Karpas-422 (cell line): Measurements from ENCODE around the gene ZBTB21. TPM values are rescaled to one million over a fixed set of nuclear protein-coding genes. Genes with fewer than 3 reads are reported as not detected.

Experiments
- DNase-seq: peaks from one replicate; pipeline ENCODE4 v3.0.0-alpha.2; 2015
- H2AFZ ChIP-seq: fragments of 200-600 bp; sonication (generic); 2 replicates; pipeline ENCODE4 v1.6.1; 2014; ENCODE audit warnings: antibody characterized with exemption, low read length, mixed read lengths
- H3K27ac ChIP-seq: fragments of 200-600 bp; sonication (generic); 2 replicates; pipeline ENCODE4 v1.5.1; 2014; ENCODE audit warnings: mild to moderate bottlenecking, low read length, moderate library complexity
- H3K27me3 ChIP-seq: fragments of 200-600 bp; sonication (generic); 2 replicates; pipeline ENCODE4 v1.6.1; 2014; ENCODE audit warnings: low read length, mixed read lengths
- H3K36me3 ChIP-seq: fragments of 200-600 bp; sonication (generic); 2 replicates; pipeline ENCODE4 v1.6.1; 2014; ENCODE audit warnings: low read length, mixed read lengths; ENCODE audit not compliant: insufficient read depth
- H3K4me1 ChIP-seq: fragments of 200-600 bp; sonication (generic); 2 replicates; pipeline ENCODE4 v1.6.1; 2014; ENCODE audit warnings: mild to moderate bottlenecking, low read length, mixed read lengths
- H3K4me2 ChIP-seq: fragments of 200-600 bp; sonication (generic); 2 replicates; pipeline ENCODE4 v1.6.1; 2014; ENCODE audit warnings: low read length, low read depth, mild to moderate bottlenecking; ENCODE audit not compliant: poor library complexity, severe bottlenecking
- H3K4me3 ChIP-seq: fragments of 200-600 bp; sonication (generic); 2 replicates; pipeline ENCODE4 v1.5.1; 2014; ENCODE audit warnings: mild to moderate bottlenecking, antibody characterized with exemption, low read length, mixed read lengths
- H3K79me2 ChIP-seq: fragments of 200-600 bp; sonication (generic); 2 replicates; pipeline ENCODE4 v1.6.1; 2014; ENCODE audit warnings: mild to moderate bottlenecking, low read length, mixed read lengths
- H3K9ac ChIP-seq: fragments of 200-600 bp; sonication (generic); 2 replicates; pipeline ENCODE4 v1.6.0; 2014; ENCODE audit warnings: low read length
- H3K9me2 ChIP-seq: fragments of 200-600 bp; sonication (generic), shearing (Covaris generic); replicated peaks from 2 replicates; pipeline ENCODE4 v1.6.0; 2014; ENCODE audit warnings: mild to moderate bottlenecking, low read length, moderate library complexity; ENCODE audit not compliant: insufficient read depth
- H3K9me3 ChIP-seq: fragments of 300-700, 200-600 bp; sonication (generic); 2 replicates; pipeline ENCODE4 v1.6.1; 2014; ENCODE audit warnings: low read length, mixed read lengths
- H4K20me1 ChIP-seq: fragments of 200-600 bp; sonication (generic); 2 replicates; pipeline ENCODE4 v1.6.1; 2014; ENCODE audit warnings: mild to moderate bottlenecking, antibody characterized with exemption, low read length, low read depth; ENCODE audit not compliant: insufficient read depth
- total RNA-seq: library from RNA; depleted of rRNA; stranded (reverse); fragments of >200 nt; shearing (Covaris generic); gene quantifications from 2 replicates; pipeline ENCODE4 v1.2.3, GENCODE V29; 2014; ENCODE audit warnings: low replicate concordance

ZBTB21 gene
- total RNA-seq, 1 experiment from 2014 or later, result 2.8 TPM

- no peak overlapping the region for H3K4me3 ChIP-seq
- no peaks in the 10 kb centered on the region for H3K4me1 ChIP-seq
- H3K36me3 ChIP-seq, result no peaks in the 10 kb centered on the region
- H4K20me1 ChIP-seq, result no peaks in the 10 kb centered on the region
- no peaks in the 10 kb centered on the region for H3K9me3 ChIP-seq
- no peak overlapping the region for H2AFZ ChIP-seq
- H3K27me3 ChIP-seq, result no peaks in the 10 kb centered on the region
- H3K27ac ChIP-seq, result no peak overlapping the region
- no peak overlapping the region for H3K9ac ChIP-seq
- DNase-seq, result no peak
- no peak overlapping the region for H3K4me2 ChIP-seq
- H3K79me2 ChIP-seq, result no peaks in the 10 kb centered on the region
- no peaks in the 10 kb centered on the region for H3K9me2 ChIP-seq
Measured at GRCh38 chr21:42021371-42022090, 11.4 kb upstream of the ZBTB21 start.

GRCh38 chr21:42019706-42020105 is 9.5 kb upstream of the ZBTB21 start:
- Histone ChIP-seq H3K4me2 (no peak overlapping the region), H3K9me3 (no peaks in the 10 kb centered on the region), H3K27ac (no peak overlapping the region), H3K4me1 (no peaks in the 10 kb centered on the region), H3K36me3 (no peaks in the 10 kb centered on the region), H4K20me1 (no peaks in the 10 kb centered on the region), H3K27me3 (no peaks in the 10 kb centered on the region; the same call in 1 of the 2 replicates), H3K9me2 (no peaks in the 10 kb centered on the region), H3K79me2 (no peaks in the 10 kb centered on the region), H2AFZ (no peak overlapping the region), H3K9ac (no peak overlapping the region), H3K4me3 (no peak overlapping the region)
- DNase-seq, result no peak

DNA sequence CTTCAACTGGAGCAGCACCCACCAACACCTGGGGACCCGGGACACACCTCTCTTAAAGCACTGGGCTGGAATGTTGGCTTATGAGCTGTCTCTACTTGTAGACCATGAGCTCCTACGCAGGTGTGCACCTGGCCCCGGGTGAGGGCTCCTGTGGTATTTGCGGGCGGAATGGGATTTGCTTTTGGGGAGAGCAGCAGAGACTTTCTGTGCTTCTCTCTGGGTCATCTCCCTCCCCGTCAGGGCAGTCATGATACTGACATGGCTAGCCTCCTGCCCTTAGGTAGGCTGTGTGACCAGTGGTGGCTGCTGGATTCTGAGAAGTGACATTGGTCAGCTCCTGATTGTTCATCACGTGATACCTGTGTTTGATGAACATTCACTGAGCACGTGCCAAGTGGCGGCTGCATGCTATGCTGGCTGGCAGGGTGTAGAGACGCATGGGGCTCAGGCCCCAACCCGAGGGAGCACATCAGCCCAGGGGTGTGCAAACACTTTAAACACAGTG is 9.0 kb upstream of the ZBTB21 start:
- Histone ChIP-seq H3K36me3 (no peaks in the 10 kb centered on the region), H3K79me2 (no peaks in the 10 kb centered on the region), H3K4me3 (no peak overlapping the region), H3K4me1 (no peaks in the 10 kb centered on the region), H2AFZ (no peak overlapping the region), H3K9ac (no peak overlapping the region), H3K27me3 (no peaks in the 10 kb centered on the region; the same call in 1 of the 2 replicates), H4K20me1 (no peaks in the 10 kb centered on the region), H3K4me2 (no peak overlapping the region), H3K9me3 (no peaks in the 10 kb centered on the region), H3K27ac (no peak overlapping the region), H3K9me2 (no peaks in the 10 kb centered on the region)
- DNase-seq, result no peak

DNA sequence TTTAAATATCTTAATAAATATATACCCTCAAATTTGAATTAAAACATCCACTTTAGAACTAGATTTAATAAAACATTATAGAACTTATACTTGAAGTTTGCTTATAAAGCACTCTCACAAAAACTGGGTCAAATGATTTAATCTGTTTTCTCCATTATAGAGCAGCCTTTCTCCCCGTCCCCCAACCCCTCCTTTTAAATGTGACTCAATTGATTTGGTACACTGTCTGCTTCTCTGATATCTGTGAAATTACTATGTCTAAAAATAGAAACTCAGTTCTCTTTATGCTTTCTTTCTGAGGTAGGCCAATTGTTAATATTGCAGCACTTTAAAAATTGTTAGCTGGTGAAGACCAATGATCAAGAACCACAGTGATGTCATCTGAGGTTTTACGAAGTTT is 6.9 kb upstream of the ZBTB21 start:
- Histone ChIP-seq H3K36me3 (no peaks in the 10 kb centered on the region), H2AFZ (no peak overlapping the region), H3K27ac (no peak overlapping the region), H3K79me2 (no peaks in the 10 kb centered on the region), H3K4me2 (no peak overlapping the region), H4K20me1 (no peaks in the 10 kb centered on the region), H3K4me3 (no peak overlapping the region), H3K9ac (no peak overlapping the region), H3K9me2 (no peaks in the 10 kb centered on the region), H3K27me3 (no peaks in the 10 kb centered on the region; the same call in 1 of the 2 replicates), H3K9me3 (no peaks in the 10 kb centered on the region), H3K4me1 (no peaks in the 10 kb centered on the region)
- no peak for DNase-seq

DNA sequence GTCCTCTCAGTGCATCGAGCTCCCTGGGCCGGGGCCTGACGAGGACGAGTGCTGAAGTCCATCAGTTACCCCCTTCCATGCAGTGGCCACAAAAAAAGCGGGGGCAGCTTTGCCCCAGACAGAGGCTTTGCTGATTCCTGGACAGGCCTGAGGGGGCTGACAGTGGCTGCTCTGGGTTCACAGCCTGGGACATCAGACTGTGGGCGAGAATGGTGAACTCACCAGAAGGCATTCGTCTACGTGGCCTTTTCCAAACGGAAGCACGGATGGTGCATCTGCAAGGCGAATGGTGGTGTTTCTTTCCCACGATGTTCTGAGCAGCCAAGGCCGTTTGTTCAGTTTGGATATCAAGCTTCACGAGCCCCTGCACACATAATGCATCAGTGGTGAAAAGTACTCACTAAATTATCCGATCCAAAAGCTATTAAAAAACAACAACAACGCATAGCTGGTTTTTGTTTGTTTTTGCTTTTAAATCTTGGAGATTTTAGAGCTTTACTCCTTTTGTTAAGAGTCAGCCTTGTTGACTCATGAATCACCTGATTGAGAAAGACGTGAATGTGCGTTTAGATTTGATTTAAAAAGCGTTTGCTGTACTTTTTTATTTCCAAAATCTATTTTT is 6.3 kb upstream of the ZBTB21 start:
- no peak for DNase-seq
- Histone ChIP-seq H3K9me2 (no peaks in the 10 kb centered on the region), H3K27ac (no peak overlapping the region), H3K9ac (no peak overlapping the region), H3K4me3 (no peak overlapping the region), H3K9me3 (no peaks in the 10 kb centered on the region), H3K27me3 (no peaks in the 10 kb centered on the region; the same call in 1 of the 2 replicates), H3K79me2 (no peaks in the 10 kb centered on the region), H3K4me2 (no peak overlapping the region), H3K36me3 (no peaks in the 10 kb centered on the region), H2AFZ (no peak overlapping the region), H3K4me1 (no peaks in the 10 kb centered on the region), H4K20me1 (no peaks in the 10 kb centered on the region)

GRCh38 chr21:42013931-42014330 is 3.8 kb upstream of the ZBTB21 start:
- no peaks in the 10 kb centered on the region for H3K79me2 ChIP-seq
- no peak overlapping the region for H3K4me3 ChIP-seq
- DNase-seq, result no peak
- no peak overlapping the region for H2AFZ ChIP-seq
- no peaks in the 10 kb centered on the region for H3K9me3 ChIP-seq
- no peaks in the 10 kb centered on the region for H4K20me1 ChIP-seq
- no peak overlapping the region for H3K4me2 ChIP-seq
- no peak overlapping the region for H3K9ac ChIP-seq
- H3K27me3 ChIP-seq, result no peaks in the 10 kb centered on the region; the same call in 1 of the 2 replicates
- no peak overlapping the region for H3K27ac ChIP-seq
- peaks cover 15% of the 10 kb centered on the region for H3K4me1 ChIP-seq
- H3K36me3 ChIP-seq, result no peaks in the 10 kb centered on the region
- H3K9me2 ChIP-seq, result no peaks in the 10 kb centered on the region

DNA sequence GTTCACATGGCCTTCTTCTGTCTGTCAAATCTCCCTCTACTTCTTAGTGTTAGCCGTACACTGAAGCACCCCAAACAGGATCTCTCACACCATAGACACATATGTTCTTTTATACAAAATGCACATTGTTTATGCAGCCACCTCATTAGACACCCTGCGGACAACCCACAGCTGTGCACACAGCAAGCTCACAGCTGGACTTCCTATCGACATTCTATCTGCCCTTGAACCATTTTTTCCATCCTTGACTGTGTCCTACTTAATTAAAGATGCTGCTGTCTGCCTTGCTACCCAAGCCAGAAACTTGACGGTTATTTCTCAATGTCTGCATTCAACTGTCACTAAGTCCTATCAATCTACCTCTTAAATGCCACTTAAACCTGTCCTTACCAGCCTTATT is 3.2 kb upstream of the ZBTB21 start:
- Histone ChIP-seq H3K36me3 (no peaks in the 10 kb centered on the region), H2AFZ (no peak overlapping the region), H4K20me1 (no peaks in the 10 kb centered on the region)

DNA sequence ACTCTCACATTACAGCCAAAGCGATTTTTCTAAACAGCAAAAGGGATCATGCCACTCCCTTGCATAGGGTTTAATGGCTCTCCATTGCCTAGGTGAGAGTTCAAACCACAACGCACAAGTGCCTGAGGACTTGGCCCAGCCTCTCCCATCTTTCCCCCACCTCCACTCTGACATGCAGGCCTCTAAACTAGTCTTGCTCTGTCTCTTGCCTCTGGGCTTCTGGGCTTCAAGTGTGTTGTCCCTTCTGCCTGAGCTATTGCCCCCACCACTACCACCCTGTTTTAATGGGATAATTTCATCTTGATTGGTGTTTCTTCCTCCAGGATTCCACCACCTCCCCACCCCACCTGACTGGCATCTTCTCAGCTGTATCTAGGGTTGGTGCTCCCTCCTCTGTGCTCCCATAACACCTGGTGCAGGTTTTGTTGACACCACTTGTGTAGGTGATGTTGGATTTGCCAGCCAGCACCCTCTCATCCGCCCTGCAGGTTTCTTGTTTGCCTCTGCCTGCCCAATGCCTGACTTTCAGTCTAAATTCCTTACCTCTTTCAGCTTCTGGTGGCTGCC is 2.7 kb upstream of the ZBTB21 start:
- no peak overlapping the region for H3K9ac ChIP-seq
- no peak overlapping the region for H3K4me2 ChIP-seq
- H3K4me3 ChIP-seq, result no peak overlapping the region

More for the DNA sequence above, 3.2 kb upstream of the ZBTB21 start:
- Histone ChIP-seq H3K4me3 (no peak overlapping the region), H3K27ac (no peak overlapping the region), H3K4me2 (no peak overlapping the region), H3K9me3 (no peaks in the 10 kb centered on the region), H3K79me2 (no peaks in the 10 kb centered on the region), H3K9me2 (no peaks in the 10 kb centered on the region), H3K27me3 (no peaks in the 10 kb centered on the region; the same call in 1 of the 2 replicates), H3K9ac (no peak overlapping the region), H3K4me1 (peaks cover 21% of the 10 kb centered on the region)
- no peak for DNase-seq

More for the DNA sequence above, 2.7 kb upstream of the ZBTB21 start:
- Histone ChIP-seq H3K9me2 (no peaks in the 10 kb centered on the region), H3K4me1 (peaks cover 26% of the 10 kb centered on the region), H3K79me2 (no peaks in the 10 kb centered on the region), H3K36me3 (no peaks in the 10 kb centered on the region), H3K27me3 (no peaks in the 10 kb centered on the region; the same call in 1 of the 2 replicates), H4K20me1 (no peaks in the 10 kb centered on the region), H3K27ac (no peak overlapping the region), H3K9me3 (no peaks in the 10 kb centered on the region), H2AFZ (no peak overlapping the region)
- no peak for DNase-seq
